Smooth muscle cell (in vitro differentiated cells): ENCODE results near the gene LILRA6. TPM values are rescaled to one million over a fixed set of nuclear protein-coding genes. Genes with fewer than 3 reads are reported as not detected.
"Not testable (repeated sequence)": the region's sequence is repeated elsewhere in the genome, so short reads cannot be mapped to it uniquely, and the experiment has no call there.

Experiments used
- DNase-seq: peaks from one replicate; lab custom pipeline; 2025; ENCODE audit not compliant: unreplicated experiment; lab: John Stamatoyannopoulos, UW
- H2AFZ ChIP-seq: fragments of 200-600 bp; sonication (generic); 2 replicates; pipeline ENCODE4 v1.6.0; 2016; ENCODE audit warnings: antibody characterized with exemption, low read depth, mild to moderate bottlenecking
- H3F3A ChIP-seq: fragments of 200-600 bp; sonication (generic); 2 replicates; pipeline ENCODE4 v1.6.0; 2017; ENCODE audit warnings: antibody characterized with exemption, low read depth
- H3K27ac ChIP-seq: fragments of 200-600 bp; sonication (generic); 2 replicates; pipeline ENCODE4 v1.5.1; 2016; ENCODE audit warnings: low read depth, mild to moderate bottlenecking
- H3K27me3 ChIP-seq: fragments of 200-600 bp; sonication (generic); 2 replicates; pipeline ENCODE4 v1.6.1; 2016; ENCODE audit warnings: low read depth, mild to moderate bottlenecking
- H3K36me3 ChIP-seq: fragments of 200-600 bp; sonication (generic); 2 replicates; pipeline ENCODE4 v1.5.1; 2016; ENCODE audit warnings: low read depth
- H3K4me1 ChIP-seq: fragments of 200-600 bp; sonication (generic); 2 replicates; pipeline ENCODE4 v1.5.1; 2016; ENCODE audit warnings: low read depth
- H3K4me2 ChIP-seq: fragments of 200-600 bp; sonication (generic); 2 replicates; pipeline ENCODE4 v1.6.0; 2016; ENCODE audit warnings: mild to moderate bottlenecking
- H3K4me3 ChIP-seq: fragments of 200-600 bp; sonication (generic); 2 replicates; pipeline ENCODE4 v1.5.1; 2016; ENCODE audit warnings: mild to moderate bottlenecking
- H3K79me2 ChIP-seq: fragments of 200-600 bp; sonication (generic); 2 replicates; pipeline ENCODE4 v1.6.0; 2016; ENCODE audit warnings: low read depth, mild to moderate bottlenecking
- H3K9ac ChIP-seq: fragments of 200-600 bp; sonication (generic); 2 replicates; pipeline ENCODE4 v1.6.0; 2016; ENCODE audit warnings: low read depth
- H3K9me3 ChIP-seq: fragments of 200-600 bp; sonication (generic); replicated peaks from 2 replicates; pipeline ENCODE4 v1.5.1; 2016; ENCODE audit warnings: low read depth
- H4K20me1 ChIP-seq: fragments of 200-600 bp; sonication (generic); 2 replicates; pipeline ENCODE4 v1.6.0; 2016; ENCODE audit warnings: low read depth
- WGBS: methylation state at CpG from one replicate; pipeline ENCODE4 v1.1.7; 2016; ENCODE audit warnings: low lambda C conversion rate; 5-methylcytosine and 5-hydroxymethylcytosine counted together
- polyA plus RNA-seq: library from polyadenylated mRNA; unstranded; fragments of >200 nt; fragmentation: Nextera tagmentation; extraction: Ambion mirVana; gene quantifications from 2 replicates; pipeline ENCODE4 v1.2.1, GENCODE V29; 2016
- total RNA-seq: library from RNA; depleted of rRNA; stranded (reverse); fragments of >200 nt; gene quantifications from 2 replicates; pipeline ENCODE4 v1.2.3, GENCODE V29; 2014
- TF ChIP-seq, protein P1 (sequence below): fragments of 200-600 bp; sonication (generic); IDR thresholded peaks from 2 replicates; pipeline ENCODE4 v1.5.1; 2017; ENCODE audit warnings: borderline replicate concordance, mild to moderate bottlenecking, antibody characterized with exemption; ENCODE audit not compliant: insufficient read depth, poor library complexity, severe bottlenecking

The LILRA6 gene
- total and polyA plus RNA-seq, 2 experiments from 2014 or later = not detected

DNA sequence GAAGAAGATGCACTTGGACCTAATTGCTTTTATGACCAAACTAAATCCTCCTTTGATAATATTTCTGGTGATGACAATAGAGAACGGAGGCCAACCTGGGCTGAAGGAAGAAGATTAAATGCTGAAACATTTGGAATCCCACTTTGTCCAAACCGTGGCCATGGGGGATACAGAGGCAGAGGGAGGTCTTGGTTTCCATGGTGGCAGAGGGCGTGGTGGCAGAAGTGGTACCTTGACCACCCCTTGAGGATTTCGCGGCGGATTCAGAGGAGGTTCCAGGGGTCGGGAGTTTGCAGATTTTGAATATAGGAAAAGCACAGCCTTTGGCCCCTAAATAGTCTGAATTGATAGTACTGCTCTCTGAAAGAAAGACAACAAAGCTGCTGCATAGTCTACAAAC is 12.6 kb downstream of the LILRA6 start:
- 92% methylated on average over 7 of the region's 7 CpGs for WGBS
- Histone ChIP-seq H3K79me2 (no peaks in the 10 kb centered on the region), H3K36me3 (no peaks in the 10 kb centered on the region), H3K4me1 (no peaks in the 10 kb centered on the region), H3K4me2 (no peak overlapping the region), H2AFZ (no peak overlapping the region), H3K9ac (no peak overlapping the region), H3K4me3 (no peak overlapping the region), H3K27me3 (peaks cover 7% of the 10 kb centered on the region), H3K27ac (no peak overlapping the region), H4K20me1 (no peaks in the 10 kb centered on the region), H3K9me3 (no peaks in the 10 kb centered on the region), H3F3A (no peaks in the 10 kb centered on the region)
- no peak for DNase-seq
- TF ChIP-seq, protein P1, sequence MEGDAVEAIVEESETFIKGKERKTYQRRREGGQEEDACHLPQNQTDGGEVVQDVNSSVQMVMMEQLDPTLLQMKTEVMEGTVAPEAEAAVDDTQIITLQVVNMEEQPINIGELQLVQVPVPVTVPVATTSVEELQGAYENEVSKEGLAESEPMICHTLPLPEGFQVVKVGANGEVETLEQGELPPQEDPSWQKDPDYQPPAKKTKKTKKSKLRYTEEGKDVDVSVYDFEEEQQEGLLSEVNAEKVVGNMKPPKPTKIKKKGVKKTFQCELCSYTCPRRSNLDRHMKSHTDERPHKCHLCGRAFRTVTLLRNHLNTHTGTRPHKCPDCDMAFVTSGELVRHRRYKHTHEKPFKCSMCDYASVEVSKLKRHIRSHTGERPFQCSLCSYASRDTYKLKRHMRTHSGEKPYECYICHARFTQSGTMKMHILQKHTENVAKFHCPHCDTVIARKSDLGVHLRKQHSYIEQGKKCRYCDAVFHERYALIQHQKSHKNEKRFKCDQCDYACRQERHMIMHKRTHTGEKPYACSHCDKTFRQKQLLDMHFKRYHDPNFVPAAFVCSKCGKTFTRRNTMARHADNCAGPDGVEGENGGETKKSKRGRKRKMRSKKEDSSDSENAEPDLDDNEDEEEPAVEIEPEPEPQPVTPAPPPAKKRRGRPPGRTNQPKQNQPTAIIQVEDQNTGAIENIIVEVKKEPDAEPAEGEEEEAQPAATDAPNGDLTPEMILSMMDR = no peak

- no peak for DNase-seq
- Histone ChIP-seq H3F3A (no peaks in the 10 kb centered on the region), H3K4me1 (no peaks in the 10 kb centered on the region), H3K9ac (no peak overlapping the region), H3K27me3 (peaks cover 7% of the 10 kb centered on the region), H3K36me3 (no peaks in the 10 kb centered on the region), H3K4me2 (no peak overlapping the region), H2AFZ (no peak overlapping the region), H3K4me3 (no peak overlapping the region), H3K27ac (no peak overlapping the region), H3K79me2 (no peaks in the 10 kb centered on the region), H3K9me3 (no peaks in the 10 kb centered on the region), H4K20me1 (no peaks in the 10 kb centered on the region)
- WGBS = 89% methylated on average over 8 of the region's 8 CpGs
- TF ChIP-seq, protein P1 = no peak
Observed at GRCh38 chr19:54229146-54229545, 13.4 kb downstream of the LILRA6 start.

DNA sequence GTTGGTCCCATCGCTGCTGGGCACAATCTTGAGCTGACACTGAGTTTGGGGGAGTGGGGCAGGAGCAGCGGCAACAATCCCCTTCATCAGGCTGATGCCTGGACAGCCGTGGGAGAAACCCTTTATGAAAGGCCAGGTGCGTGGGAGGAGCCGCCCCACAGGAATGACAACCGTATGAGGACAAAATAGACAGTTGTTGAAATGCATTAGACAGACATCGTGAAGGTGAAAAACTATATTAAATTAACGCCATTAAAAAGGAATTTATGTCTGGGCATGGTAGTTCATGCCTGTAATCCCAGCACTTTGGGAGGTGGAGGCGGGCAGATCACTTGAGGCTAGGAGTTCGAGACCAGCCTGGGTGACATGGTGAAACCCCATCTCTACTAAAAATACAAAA is 18.0 kb downstream of the LILRA6 start:
- not testable (repeated sequence) for H3K9ac ChIP-seq, H3K4me1 ChIP-seq
- WGBS = 89% methylated on average over 10 of the region's 10 CpGs

DNA sequence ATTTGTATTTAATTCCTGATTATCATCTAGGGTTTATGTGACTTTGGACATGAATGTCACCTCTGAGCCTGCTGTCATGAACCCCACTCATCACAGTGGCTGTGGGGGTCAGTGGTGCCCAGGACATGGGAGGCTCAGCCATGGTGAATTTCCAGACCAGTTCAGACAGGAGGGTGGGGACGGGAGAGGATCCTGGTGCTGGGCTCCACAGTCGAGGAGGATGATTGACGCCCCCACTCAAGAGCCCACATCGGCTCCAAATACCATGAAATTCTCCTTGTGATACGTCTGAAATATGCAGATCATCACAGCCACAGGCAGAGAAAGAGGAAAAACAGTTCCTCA is 18.7 kb downstream of the LILRA6 start:
- H3F3A ChIP-seq, H4K20me1 ChIP-seq, H3K9ac ChIP-seq, H3K27me3 ChIP-seq, H3K4me1 ChIP-seq, H3K9me3 ChIP-seq, H3K4me2 ChIP-seq, DNase-seq, H3K36me3 ChIP-seq, H3K27ac ChIP-seq, H2AFZ ChIP-seq, H3K79me2 ChIP-seq, H3K4me3 ChIP-seq: not testable (repeated sequence)
- WGBS = 92% methylated on average over 5 of the region's 5 CpGs

More for the DNA sequence above, 18.0 kb downstream of the LILRA6 start:
- H3K27ac ChIP-seq, H3F3A ChIP-seq, H3K36me3 ChIP-seq, H2AFZ ChIP-seq, H3K27me3 ChIP-seq, H3K79me2 ChIP-seq, H3K4me2 ChIP-seq, H3K4me3 ChIP-seq, H4K20me1 ChIP-seq, H3K9me3 ChIP-seq, DNase-seq: not testable (repeated sequence)

DNA sequence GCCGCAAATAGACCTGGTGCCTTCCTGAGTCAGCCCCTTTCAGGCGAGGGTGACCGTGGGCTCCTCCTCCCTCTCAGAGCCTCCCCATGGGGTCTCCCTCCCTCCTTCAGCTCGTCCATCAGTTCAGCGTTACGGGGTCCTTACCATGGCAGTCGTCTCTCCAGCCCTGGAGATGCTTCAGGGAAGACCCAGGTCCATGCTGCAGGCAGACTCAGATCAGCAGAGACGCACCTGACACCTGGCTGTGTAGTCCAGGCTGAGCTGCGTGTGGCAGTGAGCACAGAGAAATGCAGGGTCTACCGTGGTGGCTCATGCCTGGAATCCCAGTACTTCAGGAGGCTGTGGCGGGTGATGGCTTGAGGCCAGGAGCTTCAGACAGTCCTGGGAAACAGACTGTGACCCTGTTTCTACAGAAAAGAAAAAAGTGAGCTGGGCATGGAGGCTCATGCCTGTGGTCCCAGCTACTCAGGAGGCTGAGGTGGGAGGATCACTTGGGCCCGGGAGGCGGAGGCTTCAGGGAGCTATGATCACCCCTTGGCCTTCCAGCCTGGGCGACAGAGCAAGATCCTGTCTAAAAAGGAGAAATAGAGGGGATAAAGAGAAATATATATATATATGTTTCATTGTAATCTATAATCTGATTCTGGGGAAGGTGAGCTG is 19.2 kb downstream of the LILRA6 start:
- H3K4me2 ChIP-seq, H3K4me1 ChIP-seq, H3K27ac ChIP-seq, H3F3A ChIP-seq, H2AFZ ChIP-seq, DNase-seq, H4K20me1 ChIP-seq, H3K4me3 ChIP-seq, H3K79me2 ChIP-seq, H3K27me3 ChIP-seq, H3K36me3 ChIP-seq, H3K9me3 ChIP-seq, H3K9ac ChIP-seq: not testable (repeated sequence)
- 75% methylated on average over 14 of the region's 14 CpGs for WGBS

GRCh38 chr19:54222474-54223276 is 19.9 kb downstream of the LILRA6 start, which contains the start of gene LILRB3:
TSS of gene LILRB3 (minus strand) at chr19:54223007. CDS start at chr19:54222976, 31 bp downstream.
- not testable (repeated sequence) for H2AFZ ChIP-seq, H3K27me3 ChIP-seq, DNase-seq, H3K27ac ChIP-seq, H3K9me3 ChIP-seq, H3K4me1 ChIP-seq, H3K4me2 ChIP-seq, H3K79me2 ChIP-seq, H3K4me3 ChIP-seq, H3K36me3 ChIP-seq, H3F3A ChIP-seq, H4K20me1 ChIP-seq, H3K9ac ChIP-seq
- 87% methylated on average over 16 of the region's 16 CpGs for WGBS

- not testable (repeated sequence) for H3K9ac ChIP-seq, H3K4me1 ChIP-seq, H3K4me3 ChIP-seq, H3K27me3 ChIP-seq, DNase-seq, H3K36me3 ChIP-seq, H3F3A ChIP-seq, H3K79me2 ChIP-seq, H3K9me3 ChIP-seq, H2AFZ ChIP-seq, H3K27ac ChIP-seq, H4K20me1 ChIP-seq, H3K4me2 ChIP-seq
- WGBS = 92% methylated on average over 7 of the region's 7 CpGs
Observed at GRCh38 chr19:54221947-54222346, 20.6 kb downstream of the LILRA6 start.
